NCI-H2107 (cell line): ENCODE data around the gene RUFY1.

Experiments
- DNase-seq: peaks from one replicate; lab custom pipeline; 2025; lab: John Stamatoyannopoulos, UW

RUFY1 gene

DNA sequence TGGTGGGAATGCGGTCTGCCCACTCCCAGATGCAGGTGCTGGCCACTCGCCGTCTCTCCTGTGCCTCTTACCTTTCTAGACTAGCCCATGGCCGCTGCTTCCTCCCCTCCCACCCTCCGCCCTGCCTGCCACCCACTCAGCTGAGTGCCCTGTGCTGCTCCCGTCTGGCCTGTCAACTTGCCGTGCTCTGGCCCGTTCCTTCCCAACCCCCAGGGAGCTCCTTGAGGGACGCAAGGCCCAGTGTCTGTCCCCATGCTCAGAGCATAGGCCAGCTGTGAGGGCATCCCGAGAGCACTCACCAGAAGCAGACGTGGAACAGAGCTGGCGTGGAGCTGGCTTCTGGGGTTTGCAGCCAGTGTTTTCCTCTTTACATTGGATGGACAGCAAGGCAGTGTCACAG, 53.0 kb downstream of the RUFY1 start:
- DNase-seq = no peak

- no peak for DNase-seq
Observed at GRCh38 chr5:179605026-179605833, 54.9 kb downstream of the RUFY1 start.

DNA sequence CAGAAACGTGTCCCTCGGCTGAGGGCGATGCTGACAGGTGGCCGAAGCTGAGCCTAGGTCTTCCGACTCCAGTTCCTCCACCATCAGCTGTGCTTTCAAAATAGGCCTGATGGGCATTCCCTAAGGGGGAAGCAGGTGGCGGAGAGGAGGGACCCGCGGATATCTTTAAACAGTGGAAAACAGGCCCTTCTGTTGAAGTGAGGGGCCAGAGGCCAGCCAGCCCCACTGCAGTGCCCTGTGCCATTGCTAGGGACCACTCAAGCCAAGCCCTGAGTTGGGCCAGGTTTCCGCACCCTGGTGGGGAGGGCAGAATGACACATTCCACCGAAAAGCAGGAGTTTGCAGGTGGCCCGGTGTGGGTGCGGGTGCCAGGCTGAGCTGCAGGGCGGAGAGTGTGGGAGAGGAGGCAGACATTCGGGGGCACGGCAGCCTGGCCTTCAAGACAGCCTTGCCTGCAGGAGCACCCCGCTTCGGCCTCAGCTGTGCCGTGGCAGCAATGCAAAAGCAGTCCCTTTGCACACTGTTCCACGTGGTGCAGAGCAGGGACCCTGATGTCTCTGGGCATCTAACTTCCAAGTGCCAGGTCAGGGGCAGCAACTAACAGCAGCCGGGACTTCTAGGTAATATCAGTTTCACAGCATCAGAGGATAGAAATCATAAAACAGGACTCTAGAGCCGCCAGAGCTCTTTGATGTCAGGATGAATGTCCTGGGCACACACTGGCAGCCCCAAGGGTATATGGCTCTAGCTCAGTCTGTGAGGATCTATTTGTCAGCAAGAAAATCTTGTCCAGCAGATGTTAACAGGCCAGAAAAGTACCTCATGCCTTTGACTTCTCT, 55.9 kb downstream of the RUFY1 start:
- no peak for DNase-seq

GRCh38 chr5:179606910-179607159, 56.5 kb downstream of the RUFY1 start:
- no peak for DNase-seq

- no peak for DNase-seq
Observed at GRCh38 chr5:179607160-179607931, 57.0 kb downstream of the RUFY1 start.

GRCh38 chr5:179608131-179608581, 57.8 kb downstream of the RUFY1 start:
- DNase-seq = no peak

DNA sequence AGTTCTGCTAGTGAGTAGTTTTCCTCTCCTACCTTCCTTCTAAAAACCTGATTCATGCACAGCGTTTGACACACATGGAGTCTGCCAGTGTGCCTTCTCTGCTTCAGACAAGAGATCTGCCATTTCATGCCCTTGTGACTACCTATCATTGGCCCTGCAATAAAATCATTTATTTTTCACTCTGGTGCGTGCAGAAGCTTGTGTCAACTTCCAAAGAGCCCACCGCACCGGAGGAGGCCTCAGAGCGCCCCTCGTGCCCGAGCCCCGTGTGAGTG, 59.4 kb downstream of the RUFY1 start:
- no peak for DNase-seq

- no peak for DNase-seq
Observed at GRCh38 chr5:179610109-179610902, 60.0 kb downstream of the RUFY1 start.

DNA sequence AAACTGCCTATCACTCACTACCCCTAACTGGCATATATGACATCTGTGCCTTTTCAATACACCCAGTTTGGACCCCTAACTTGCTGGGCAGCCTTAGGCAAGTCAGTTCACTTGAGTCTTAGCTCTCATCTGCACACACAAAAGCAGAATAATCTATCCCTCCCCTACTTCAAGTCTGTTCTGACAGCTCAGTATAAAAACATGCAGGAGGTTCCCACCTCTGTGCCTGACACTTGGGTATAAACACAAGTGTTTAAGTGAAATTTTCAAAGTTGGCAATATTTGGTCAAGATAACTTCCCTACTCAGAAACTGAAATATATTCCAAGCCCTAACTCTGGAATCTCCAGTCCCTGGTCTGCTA, 60.5 kb downstream of the RUFY1 start:
- no peak for DNase-seq

- no peak for DNase-seq
Observed at GRCh38 chr5:179612577-179613459, 62.5 kb downstream of the RUFY1 start.

DNA sequence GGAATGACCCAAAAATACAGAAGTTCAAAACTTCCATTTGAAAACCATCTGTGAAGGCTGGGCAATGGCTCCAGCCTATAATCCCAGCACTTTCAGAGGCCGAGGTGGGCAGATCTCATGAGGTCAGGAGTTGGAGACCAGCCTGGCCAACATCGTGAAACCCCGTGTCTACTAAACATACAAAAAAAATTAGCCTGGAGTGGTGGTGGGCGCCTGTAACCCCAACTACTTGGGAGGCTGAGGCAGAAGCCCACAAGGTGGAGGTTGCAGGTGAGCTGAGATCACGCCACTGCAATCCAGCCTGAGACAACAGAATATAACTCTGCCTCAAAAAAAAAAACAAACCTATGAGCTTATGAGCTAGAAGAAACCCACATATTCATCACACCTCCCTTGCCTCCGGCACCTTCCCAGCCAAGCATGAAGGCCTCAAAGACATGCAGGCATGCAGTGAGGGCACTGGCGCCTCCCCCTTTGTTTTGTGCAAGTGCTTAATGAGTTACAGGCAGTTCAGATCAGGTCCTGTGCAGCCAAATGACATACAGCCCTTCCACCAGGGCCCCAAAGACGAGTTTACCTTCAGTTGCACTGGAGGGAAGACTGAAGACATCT, 63.2 kb downstream of the RUFY1 start:
- no peak for DNase-seq

DNA sequence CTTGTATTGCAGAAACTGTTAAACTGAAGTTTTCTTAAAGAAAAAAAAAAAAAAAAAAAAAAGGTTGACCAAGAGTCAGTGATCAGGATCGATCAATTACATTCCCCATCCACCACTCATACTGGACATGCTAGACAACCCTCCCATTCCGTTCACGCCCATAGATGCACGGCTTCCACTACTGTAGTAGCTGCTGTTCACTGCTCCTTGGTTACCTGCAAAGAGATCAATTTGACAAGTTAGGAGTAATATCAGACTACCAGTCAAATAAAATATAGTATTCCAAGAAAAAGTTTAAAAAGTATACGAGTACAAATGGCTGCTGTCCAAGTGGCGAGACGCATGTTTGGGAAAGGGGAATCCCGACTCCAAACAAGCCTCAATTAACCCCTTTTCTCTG, 64.4 kb downstream of the RUFY1 start:
- DNase-seq = no peak

- no peak for DNase-seq
Observed at GRCh38 chr5:179615203-179615602, 64.8 kb downstream of the RUFY1 start.

- DNase-seq = no peak
Observed at GRCh38 chr5:179616002-179616594, 65.7 kb downstream of the RUFY1 start.

DNA sequence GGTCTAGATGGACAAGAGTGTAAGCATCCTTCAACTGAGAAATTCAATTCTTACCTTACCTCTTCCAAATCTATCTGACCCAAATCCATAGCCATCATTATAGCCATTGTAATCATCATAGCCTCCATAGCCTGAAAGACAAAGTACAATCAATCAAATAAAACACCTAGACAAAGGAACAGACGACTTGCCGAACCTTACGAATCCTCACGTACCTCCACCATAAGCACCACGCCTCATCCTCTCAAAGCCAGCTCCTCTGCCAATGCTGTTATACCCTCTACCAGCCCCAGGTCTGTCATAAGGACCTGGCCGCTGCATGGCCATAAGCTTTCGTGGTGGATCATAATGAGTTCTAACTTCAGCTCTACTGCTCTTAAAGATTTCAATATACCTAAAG, 67.6 kb downstream of the RUFY1 start:
- DNase-seq = no peak

DNA sequence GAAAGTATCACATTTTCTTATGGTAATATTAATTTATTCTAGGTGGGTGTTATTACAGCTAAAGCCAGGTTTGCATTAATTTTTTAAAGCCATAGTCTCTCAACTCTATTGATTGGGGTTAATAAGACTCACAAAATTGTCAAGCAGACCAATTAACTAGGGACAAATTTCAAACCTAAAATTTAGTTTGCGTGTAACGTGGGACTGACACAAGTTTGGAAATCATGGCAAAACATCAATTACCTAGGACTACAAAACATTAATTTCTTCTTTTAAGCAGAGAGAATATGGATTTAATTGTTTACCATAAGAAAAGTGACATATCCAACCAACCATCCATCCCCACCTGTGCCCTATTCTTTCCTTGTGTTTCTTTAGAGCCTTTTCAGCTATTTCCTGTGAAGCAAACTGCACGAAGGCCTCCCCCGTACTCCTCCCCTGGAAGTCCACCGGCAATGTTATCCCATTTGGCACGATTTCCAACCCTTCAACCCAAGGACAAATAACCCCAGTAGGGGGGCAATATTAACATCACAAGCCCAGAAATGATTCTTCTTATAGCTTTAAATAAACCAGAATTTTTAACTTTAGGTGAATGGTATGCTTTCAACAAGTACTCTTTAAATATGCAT, 68.7 kb downstream of the RUFY1 start:
- no peak for DNase-seq

GRCh38 chr5:179619776-179620175, 69.4 kb downstream of the RUFY1 start:
- no peak for DNase-seq

DNA sequence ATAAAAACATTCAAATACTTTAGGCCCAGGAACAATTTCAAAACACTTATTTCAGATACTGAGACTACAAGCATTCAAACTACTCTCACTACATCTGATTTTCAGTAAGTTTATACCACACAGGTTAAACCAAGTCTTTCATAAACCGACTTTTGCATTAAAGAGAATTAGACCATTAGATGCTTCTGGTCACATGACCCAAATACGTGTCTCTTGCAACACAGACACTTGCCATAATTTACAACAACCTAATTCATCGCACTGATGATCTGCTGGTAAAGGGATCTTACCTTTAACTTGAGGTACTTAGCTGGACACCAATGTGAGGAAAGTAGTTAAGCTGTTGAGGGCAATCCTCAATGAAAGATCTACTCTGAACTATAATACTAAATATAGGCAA, 69.9 kb downstream of the RUFY1 start:
- no peak for DNase-seq

DNA sequence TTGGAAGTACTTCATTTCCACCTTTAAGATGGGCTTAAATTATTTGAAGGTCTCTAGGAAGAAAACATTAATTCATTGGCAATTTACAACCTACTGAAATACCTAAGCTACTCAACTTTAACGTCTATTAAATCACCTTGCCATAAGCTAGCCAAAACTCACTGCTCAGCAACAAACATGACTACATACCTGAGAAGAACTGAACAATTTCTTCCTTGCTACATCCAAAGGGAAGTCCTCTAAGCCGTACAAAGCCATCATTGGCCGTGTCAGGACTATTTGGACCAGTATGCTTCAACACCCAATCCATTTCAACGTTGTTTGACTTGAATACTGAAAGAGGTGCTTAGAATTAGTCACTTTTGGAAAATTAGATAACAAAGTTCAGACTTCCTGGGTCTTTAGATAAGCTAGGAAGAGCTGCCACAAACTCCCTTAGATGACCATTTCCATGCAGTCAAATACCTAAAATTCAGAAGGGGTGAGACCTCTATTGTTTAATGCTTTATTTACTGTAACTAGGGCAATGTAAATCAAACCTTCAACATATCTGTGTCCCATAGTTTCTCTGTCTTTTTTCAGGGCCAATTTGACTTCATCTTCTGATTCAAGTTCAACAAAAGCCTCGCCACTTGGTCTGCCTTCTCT, 70.5 kb downstream of the RUFY1 start:
- DNase-seq = no peak
